T-helper 1 cell (primary cell): ENCODE measurements around the gene TFB1M.
"Not testable (repeated sequence)": the region's sequence is repeated elsewhere in the genome, so short reads cannot be mapped to it uniquely, and the experiment has no call there.

Experiments
- DNase-seq, 5 donors: peaks; one replicate each; pipeline ENCODE4 v3.0.0-alpha.2; 2012 to 2020

Gene TFB1M

DNA sequence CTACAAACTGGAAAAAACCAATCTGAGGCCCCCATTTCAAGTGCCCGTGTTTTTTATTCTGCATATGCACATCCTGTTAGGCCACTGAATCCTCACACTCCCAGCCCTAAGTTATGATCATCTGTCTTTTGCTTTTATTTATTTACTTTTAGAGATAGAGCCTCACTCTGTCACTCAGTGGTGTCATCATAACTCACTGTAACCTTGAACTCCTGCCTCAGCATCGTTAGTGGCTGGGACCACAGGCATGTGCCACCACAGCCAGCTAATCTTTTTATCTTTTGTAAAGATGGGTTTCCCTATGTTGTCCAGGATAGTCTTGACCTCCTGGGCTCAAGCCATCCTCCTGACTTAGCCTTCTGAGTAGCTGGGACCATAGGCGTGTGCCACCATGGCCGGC is 80.1 kb downstream of the TFB1M start:
- DNase-seq = no peak

DNA sequence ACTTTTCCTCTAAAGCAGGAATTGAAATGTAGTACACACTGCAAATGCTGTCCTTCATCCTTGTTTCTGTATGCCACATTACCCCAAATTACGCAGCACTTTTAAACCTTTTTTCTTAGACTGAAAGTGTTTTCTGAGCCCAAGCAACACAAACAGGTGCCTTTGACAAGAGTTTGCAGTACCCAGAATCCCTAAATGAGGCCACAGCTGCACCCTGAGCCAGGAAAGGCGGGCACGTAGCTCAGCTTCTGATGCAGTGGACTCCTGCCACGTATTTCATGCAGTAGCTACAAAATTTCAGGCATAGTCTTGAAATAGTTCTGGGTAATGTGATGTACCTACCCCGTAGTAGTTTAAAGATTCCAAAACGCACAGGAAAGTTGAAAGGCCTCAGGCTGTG is 81.4 kb downstream of the TFB1M start:
- DNase-seq = no peak

- DNase-seq = not testable (repeated sequence)
Measured at GRCh38 chr6:155230975-155231374, 83.3 kb downstream of the TFB1M start.

- DNase-seq = no peak
Measured at GRCh38 chr6:155228546-155229166, 85.6 kb downstream of the TFB1M start.

GRCh38 chr6:155227046-155227445 is 87.2 kb downstream of the TFB1M start:
- no peak for DNase-seq

- peak in 1 of 5 donors; percentile 45 for DNase-seq
Measured at GRCh38 chr6:155224618-155225017, 89.7 kb downstream of the TFB1M start.

GRCh38 chr6:155223646-155224451 is 90.4 kb downstream of the TFB1M start:
- DNase-seq = peak in 1 of 5 donors; percentile 93

GRCh38 chr6:155222506-155222905 is 91.8 kb downstream of the TFB1M start:
- DNase-seq = no peak

GRCh38 chr6:155221086-155221485 is 93.2 kb downstream of the TFB1M start:
- no peak for DNase-seq

DNA sequence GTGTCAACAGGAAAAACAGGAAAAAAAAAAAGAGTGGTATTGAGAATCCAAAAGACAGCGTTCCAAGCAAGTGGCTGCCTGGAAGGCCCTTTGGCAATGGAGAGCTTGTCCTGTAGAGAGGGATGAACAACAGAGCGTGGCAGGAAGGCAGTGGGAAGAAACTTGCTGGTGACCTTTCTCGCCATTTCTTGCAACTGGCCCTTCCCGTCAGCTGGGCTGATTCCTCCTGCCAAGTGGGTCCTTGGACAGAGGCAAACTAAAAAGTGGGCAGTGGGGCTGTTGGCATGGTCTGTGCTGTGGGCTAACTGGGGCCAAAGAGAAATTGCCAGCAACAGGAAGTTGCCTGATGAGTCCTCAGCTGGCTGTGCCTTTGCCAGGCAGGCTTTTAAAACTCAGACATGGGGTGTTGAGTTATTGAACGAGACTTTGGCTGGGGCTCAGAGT is 94.4 kb downstream of the TFB1M start:
- DNase-seq = no peak

DNA sequence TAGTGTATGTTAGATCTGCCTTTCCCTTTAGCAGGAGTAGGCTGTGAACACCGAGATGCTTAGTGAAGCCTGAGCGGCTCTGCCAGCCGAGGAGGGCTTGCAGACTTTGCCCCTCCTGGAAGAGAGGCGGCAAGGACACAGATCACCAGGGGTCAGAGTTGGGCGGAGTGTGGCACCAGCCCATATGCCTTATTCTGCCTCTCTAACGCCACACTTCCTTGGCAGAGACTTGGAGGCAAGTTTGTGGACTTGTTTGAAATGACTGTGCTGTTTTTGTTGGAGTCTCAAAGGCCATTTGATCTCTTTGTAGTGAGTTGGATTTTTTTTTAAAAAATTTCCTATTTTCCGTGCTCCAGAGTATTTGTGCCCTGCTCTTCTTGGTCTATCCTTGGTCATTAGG is 95.0 kb downstream of the TFB1M start:
- no peak for DNase-seq

GRCh38 chr6:155218711-155219110 is 95.6 kb downstream of the TFB1M start:
- DNase-seq = not testable (repeated sequence)

DNA sequence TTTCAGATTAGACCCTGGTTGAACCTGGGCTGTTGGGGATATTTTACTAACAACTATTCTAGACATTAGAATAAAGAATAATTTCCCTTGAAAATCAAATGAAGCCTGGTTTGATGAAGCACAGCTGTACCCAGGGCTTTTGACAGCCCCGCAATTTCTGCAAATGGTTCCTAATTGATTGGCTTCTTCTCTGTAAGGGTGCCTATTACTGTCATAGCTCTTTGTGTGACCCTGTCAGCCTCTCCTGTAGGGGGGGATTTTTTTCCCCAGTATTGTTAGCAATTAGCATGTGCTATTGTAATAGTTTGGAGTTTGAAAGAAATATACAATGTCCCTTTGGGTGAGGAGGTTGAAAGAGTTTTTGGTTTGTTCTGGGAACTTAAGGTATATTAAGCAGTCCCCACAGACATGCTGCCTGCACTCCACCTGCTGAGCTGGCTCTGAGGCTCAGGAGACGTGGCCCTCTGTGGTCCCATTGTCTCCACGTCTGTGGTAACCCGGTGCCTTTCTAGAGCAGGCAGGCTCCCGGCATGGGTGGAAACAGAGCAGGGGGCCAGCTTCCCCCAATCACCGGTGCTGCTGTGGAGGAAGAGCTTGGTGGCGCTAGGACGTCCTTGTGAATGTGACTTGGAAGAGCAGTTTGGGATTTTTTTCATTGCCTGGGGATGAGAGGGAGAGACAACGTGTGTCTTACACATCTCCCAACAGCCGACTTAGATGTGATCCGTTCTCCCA is 97.8 kb downstream of the TFB1M start:
- DNase-seq = no peak

DNA sequence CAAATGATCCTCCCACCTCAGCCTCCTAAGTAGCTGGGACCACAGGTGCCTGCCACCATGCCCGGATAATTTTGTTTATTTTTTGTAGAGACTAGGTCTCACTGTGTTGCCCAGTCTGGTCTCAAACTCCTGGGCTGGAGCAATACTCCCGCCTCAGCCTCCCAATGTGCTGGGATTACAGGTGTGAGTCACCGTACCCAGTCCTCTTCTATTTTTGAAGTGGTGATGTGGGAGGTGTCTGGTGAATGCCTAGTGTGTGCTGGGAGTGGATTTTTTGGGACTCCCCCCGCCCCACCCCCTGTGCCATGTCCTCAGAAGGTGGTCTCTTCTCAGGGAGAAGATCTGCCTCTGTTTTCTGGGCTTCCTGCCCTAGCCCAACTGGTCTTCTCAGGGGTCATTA is 98.4 kb downstream of the TFB1M start:
- no peak for DNase-seq

- no peak for DNase-seq
Measured at GRCh38 chr6:155213611-155214372, 100.5 kb downstream of the TFB1M start.

GRCh38 chr6:155212616-155213380 is 101.5 kb downstream of the TFB1M start:
- no peak for DNase-seq

- DNase-seq = no peak
Measured at GRCh38 chr6:155212106-155212505, 102.2 kb downstream of the TFB1M start.

DNA sequence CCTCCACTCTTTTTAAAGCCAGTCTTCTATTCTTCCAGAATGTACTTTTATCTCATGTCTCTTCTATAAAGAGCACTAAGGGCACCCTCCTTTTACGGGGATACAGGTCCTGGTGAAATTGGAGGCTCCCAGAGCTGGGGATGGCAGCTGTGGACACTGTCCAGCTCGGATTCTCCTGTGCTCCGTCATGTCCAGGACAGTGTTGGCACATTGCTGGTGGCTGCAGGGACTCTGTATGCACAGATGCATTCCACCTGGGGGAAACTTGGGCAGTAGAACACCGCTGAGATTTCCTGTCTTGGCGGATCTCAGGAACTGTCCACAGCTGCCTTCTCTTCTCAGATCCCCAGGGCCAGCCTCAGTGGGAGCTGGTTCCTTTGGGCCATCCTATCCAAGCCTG is 107.1 kb downstream of the TFB1M start:
- no peak for DNase-seq
